Activated CD8-positive, alpha-beta memory T cell treated with anti-CD3 and anti-CD28 coated beads for 4 hours (primary cell): ENCODE results near the gene SH3PXD2A.
"Not testable (repeated sequence)": the region's sequence is repeated elsewhere in the genome, so short reads cannot be mapped to it uniquely, and the experiment has no call there.

Source experiments
- DNase-seq, 2 donors: peaks; one replicate each; pipeline ENCODE4 v3.0.0-alpha.2; 2020; ENCODE audit warnings: low read depth in 2 of 2

Gene SH3PXD2A

GRCh38 chr10:103791291-103791690, 64.1 kb downstream of the SH3PXD2A start:
- DNase-seq, result no peak

GRCh38 chr10:103790580-103790979, 64.8 kb downstream of the SH3PXD2A start:
- DNase-seq, result no peak

GRCh38 chr10:103789771-103790201, 65.6 kb downstream of the SH3PXD2A start:
- no peak for DNase-seq

- no peak for DNase-seq
Measured at GRCh38 chr10:103789161-103789560, 66.2 kb downstream of the SH3PXD2A start.

GRCh38 chr10:103787331-103787730, 68.0 kb downstream of the SH3PXD2A start:
- DNase-seq, result no peak

- DNase-seq, result no peak
Measured at GRCh38 chr10:103786020-103786419, 69.4 kb downstream of the SH3PXD2A start.

DNA sequence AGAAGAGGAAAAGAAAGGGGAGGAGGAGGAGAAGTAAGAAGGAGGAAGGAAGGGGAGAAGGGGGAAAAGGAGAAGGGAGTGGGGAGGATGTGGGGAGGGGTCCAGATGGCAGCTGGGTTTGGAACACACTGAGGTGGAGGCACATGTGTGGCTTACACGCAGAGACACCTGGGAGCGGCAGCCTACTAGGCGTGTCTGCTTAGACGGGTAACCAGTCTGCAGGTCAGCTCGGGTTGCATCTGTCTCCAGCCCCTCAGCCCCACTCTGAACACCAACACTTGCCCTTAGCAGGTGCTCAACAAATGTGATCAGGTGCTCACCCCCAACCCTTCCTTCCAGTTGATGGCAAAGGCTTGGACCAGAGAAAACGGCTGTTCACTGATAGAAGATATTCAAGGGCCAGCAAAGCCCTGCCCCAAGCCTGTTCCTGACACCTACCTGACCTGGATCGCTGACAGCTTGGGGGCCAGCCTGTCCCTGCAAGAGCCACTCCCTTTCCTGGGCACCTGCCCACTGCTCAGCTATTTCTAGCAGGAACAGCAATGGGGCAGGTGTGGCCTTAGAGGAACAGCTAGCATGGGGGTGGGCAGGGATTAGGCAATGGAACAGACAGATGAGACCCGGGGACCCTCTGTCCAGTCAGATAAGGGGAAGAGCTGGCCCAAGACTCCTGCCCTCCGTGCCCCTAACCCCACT, 70.5 kb downstream of the SH3PXD2A start:
- DNase-seq, result no peak

DNA sequence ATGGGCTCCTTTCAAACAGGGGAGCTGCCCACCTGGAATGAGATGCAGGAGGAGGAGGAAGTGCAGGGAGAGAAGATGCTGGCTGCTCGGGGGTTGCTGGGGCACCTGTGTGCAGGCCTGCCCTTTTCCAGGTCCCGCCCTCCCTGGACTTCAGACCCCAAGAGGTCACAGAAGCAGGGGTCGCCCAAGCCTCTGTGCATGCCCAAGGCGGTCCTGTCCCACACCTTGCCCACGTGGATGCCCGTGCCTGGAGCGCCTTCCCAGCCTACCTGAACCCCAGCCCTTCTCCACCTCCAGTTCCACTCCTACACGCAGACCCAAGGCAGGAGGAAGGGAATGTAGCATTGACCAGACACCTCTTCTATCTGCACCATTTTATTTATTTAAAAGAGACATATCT, 71.3 kb downstream of the SH3PXD2A start:
- DNase-seq, result no peak

GRCh38 chr10:103783681-103784080, 71.7 kb downstream of the SH3PXD2A start:
- DNase-seq, result no peak

- DNase-seq, result no peak
Measured at GRCh38 chr10:103781329-103782061, 73.9 kb downstream of the SH3PXD2A start.

DNA sequence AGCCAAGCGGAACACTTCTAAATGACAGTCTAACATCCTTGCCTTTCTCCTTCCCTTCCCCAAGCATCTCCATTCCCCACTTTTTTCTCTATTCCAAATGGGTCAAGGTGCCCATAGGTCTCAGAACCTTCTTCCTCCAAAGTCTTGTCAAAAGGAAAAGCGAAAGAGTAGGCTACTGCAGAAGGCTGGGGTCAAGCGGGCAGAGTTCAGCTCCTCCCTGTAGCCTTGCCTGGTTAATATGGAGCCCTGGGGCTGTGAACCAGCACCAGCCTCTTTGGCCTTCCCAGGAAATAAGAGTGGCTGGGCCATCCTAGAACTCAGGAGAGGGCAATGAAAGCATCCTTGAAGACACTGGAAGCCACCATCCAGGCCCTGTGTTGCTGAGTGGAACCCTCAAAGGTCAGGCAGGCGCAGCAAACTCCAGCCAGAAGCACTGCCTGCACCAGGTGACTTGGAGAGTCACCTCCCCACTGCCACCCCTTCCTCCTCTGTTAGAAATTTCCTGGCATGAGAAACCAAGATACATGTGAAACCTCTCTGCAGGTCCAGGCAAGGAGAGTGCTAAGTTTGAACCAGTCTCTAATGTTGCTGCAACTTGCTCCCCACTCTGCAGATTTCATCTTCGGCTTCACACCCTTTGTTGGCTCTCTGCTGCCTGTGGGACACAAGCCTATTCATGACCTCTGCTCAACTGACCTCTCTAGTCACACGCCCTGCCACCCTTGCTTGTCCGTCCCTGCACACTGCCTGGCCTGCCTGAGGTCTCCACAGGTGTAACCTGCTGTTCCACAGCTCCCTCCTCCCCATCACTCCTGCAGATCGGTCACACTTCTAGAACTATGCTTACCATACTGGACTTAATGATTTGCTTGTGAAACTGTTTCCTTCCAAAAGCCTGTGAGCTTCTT, 74.9 kb downstream of the SH3PXD2A start:
- no peak for DNase-seq

- DNase-seq, result no peak
Measured at GRCh38 chr10:103778358-103779139, 76.8 kb downstream of the SH3PXD2A start.

GRCh38 chr10:103776878-103777591, 78.3 kb downstream of the SH3PXD2A start:
- DNase-seq, result no peak

DNA sequence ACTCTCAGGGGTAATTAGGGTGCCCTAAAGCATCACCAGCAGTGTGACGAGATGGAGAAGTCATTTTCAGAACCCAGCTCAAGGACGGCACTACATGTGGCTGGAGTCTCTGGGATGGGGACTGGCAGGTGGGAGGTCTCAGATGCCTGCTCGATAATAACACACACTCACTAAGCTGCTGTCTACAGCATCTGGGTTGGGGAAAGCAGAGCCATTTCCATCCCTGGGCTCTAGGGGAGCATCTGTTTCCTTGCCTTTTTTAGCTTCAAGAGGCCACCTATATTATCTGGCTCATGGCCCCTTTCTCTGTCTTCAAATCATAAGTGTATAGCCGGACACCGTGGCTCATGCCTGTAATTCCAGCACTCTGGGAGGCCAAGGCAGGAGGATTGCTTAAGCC, 79.6 kb downstream of the SH3PXD2A start:
- DNase-seq, result no peak

DNA sequence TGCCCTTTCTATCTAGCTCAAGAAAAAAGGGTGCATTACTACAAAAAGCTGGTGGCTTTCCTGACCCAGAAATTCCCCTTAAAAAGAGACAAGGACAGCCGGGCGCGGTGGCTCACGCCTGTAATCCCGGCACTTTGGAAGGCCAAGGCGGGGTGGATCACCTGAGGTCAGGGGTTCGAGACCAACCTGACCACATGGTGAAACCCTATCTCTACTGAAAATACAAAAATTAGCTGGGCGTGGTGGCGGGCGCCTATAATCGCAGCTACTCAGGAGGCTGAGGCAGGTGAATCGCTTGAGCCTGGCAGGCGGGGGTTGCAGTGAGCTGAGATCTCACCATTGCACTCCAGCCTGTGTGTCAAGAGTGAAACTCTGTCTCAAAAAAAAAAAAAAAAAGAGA, 82.5 kb downstream of the SH3PXD2A start:
- DNase-seq, result not testable (repeated sequence)

DNA sequence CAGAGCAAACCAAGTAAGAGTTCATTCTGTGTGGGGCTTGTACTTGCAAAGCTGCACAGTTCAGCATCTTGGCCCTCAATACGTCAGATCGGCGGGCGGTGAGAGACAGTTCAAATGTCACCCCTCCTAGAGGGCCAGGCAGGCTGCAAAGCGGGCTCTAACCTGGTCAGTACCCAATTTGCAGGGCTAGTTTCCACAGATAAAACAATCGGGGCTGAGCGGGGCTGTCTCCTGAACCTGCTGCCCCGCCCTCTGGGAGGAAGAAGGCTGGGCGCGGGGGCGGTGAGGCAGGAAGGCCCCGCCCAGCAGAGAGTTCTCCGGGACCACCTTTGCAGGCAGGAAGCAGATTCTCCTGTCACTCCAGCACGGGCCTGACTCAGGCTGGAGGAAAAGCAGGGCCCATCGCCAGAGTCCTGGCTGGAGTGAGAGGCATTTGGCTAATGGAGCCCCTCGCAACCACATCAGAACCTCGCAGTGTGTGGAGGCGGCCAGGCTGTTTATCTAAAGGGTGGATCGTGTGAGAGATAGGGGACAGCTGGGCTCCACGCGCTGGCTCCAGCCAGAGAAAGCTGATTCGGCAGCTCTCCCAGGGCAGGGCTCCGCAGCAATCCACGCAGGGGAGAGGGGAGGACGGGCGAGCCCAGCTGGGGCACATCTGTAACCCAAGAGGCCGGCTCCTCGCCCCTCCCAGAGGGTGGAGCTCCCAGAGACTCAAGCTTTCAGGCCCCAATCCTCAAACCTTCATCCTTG, 83.1 kb downstream of the SH3PXD2A start:
- DNase-seq, result peak; percentile 10 to 22

- DNase-seq, result no peak
Measured at GRCh38 chr10:103770139-103770538, 85.2 kb downstream of the SH3PXD2A start.

GRCh38 chr10:103769176-103769575, 86.2 kb downstream of the SH3PXD2A start:
- no peak for DNase-seq

GRCh38 chr10:103768345-103768744, 87.0 kb downstream of the SH3PXD2A start:
- DNase-seq, result no peak

- DNase-seq, result no peak
Measured at GRCh38 chr10:103767756-103768155, 87.6 kb downstream of the SH3PXD2A start.
